GM18951 (cell line): ENCODE measurements around the gene SEC24D.
"Not testable (repeated sequence)": the region's sequence is repeated elsewhere in the genome, so short reads cannot be mapped to it uniquely, and the experiment has no call there.

Experiments
- POLR2A ChIP-seq: IDR thresholded peaks from 4 replicates; pipeline ENCODE4 v1.6.1; 2011; ENCODE audit warnings: mild to moderate bottlenecking; ENCODE audit not compliant: insufficient read length, insufficient read depth; ENCODE audit errors: extremely low read depth
- in situ Hi-C: fragments of 300-500 bp; cut with MboI; formaldehyde crosslinking; loops from one replicate; pipeline ENCODE4 v1.12.0; 2022; ENCODE audit warnings: low sequenced_read_pairs, mixed read lengths, inconsistent platforms; ENCODE audit not compliant: unreplicated experiment

The SEC24D gene

GRCh38 chr4:118835571-118836300, at the start of gene SEC24D:
Gene SEC24D (minus strand): TSS chr4:118836126. CDS start chr4:118833696, 2,430 bp downstream.
- TF ChIP-seq POLR2A, result peak; percentile 82
- in situ Hi-C loops, result no loop called here

GRCh38 chr4:118884716-118885115, 48.8 kb upstream of the SEC24D start:
- in situ Hi-C loops, result loop anchor here (5.0 kb wide), 1 partner anchor 112 kb away; no protein-coding TSS in a partner anchor
- TF ChIP-seq POLR2A, result no peak

GRCh38 chr4:118883861-118884260, 47.9 kb upstream of the SEC24D start:
- in situ Hi-C loops, result loop anchor here (5.0 kb wide), 1 partner anchor 112 kb away; no protein-coding TSS in a partner anchor
- no peak for TF ChIP-seq POLR2A

- TF ChIP-seq POLR2A, result no peak
- in situ Hi-C loops, result loop anchor here (5.0 kb wide), 1 partner anchor 109 kb away; no protein-coding TSS in a partner anchor
Measured at GRCh38 chr4:118881512-118882146, 45.7 kb upstream of the SEC24D start.

- in situ Hi-C loops, result no loop called here
- TF ChIP-seq POLR2A, result no peak
Measured at GRCh38 chr4:118879409-118879808, 43.5 kb upstream of the SEC24D start.

GRCh38 chr4:118878507-118878906, 42.6 kb upstream of the SEC24D start:
- in situ Hi-C loops, result not testable (repeated sequence)

GRCh38 chr4:118877797-118878196, 41.9 kb upstream of the SEC24D start:
- in situ Hi-C loops, result no loop called here
- no peak for TF ChIP-seq POLR2A

GRCh38 chr4:118872181-118872580, 36.3 kb upstream of the SEC24D start:
- no peak for TF ChIP-seq POLR2A
- in situ Hi-C loops, result no loop called here

GRCh38 chr4:118869808-118870342, 33.9 kb upstream of the SEC24D start:
- no peak for TF ChIP-seq POLR2A
- in situ Hi-C loops, result no loop called here

- TF ChIP-seq POLR2A, result no peak
- in situ Hi-C loops, result no loop called here
Measured at GRCh38 chr4:118867311-118868067, 31.6 kb upstream of the SEC24D start.

- in situ Hi-C loops, result no loop called here
- no peak for TF ChIP-seq POLR2A
Measured at GRCh38 chr4:118866442-118866841, 30.5 kb upstream of the SEC24D start.

GRCh38 chr4:118865091-118865708, 29.3 kb upstream of the SEC24D start:
- no peak for TF ChIP-seq POLR2A
- in situ Hi-C loops, result no loop called here

GRCh38 chr4:118858779-118859178, 22.9 kb upstream of the SEC24D start:
- no peak for TF ChIP-seq POLR2A
- in situ Hi-C loops, result no loop called here

GRCh38 chr4:118857760-118858159, 21.8 kb upstream of the SEC24D start:
- TF ChIP-seq POLR2A, result no peak
- in situ Hi-C loops, result no loop called here
